Forelimb muscle (tissue), 1 donor: ENCODE results near the gene DNAH3. TPM values are rescaled to one million over a fixed set of nuclear protein-coding genes. Genes with fewer than 3 reads are reported as not detected.
"Not testable (repeated sequence)": the region's sequence is repeated elsewhere in the genome, so short reads cannot be mapped to it uniquely, and the experiment has no call there.

Experiments
- DNase-seq: peaks from one replicate; pipeline ENCODE4 v3.0.0-alpha.2; 2013; ENCODE audit warnings: low read depth
- polyA plus RNA-seq: library from polyadenylated mRNA; unstranded; fragments of 120-200 nt; gene quantifications from one replicate; pipeline ENCODE4 v1.2.1, GENCODE V29; 2013; ENCODE audit not compliant: insufficient read length

DNAH3 gene
- polyA plus RNA-seq, 1 donor = 0.42 TPM

- no peak for DNase-seq
Measured at GRCh38 chr16:20944861-20945574, 205.6 kb downstream of the DNAH3 start.

DNA sequence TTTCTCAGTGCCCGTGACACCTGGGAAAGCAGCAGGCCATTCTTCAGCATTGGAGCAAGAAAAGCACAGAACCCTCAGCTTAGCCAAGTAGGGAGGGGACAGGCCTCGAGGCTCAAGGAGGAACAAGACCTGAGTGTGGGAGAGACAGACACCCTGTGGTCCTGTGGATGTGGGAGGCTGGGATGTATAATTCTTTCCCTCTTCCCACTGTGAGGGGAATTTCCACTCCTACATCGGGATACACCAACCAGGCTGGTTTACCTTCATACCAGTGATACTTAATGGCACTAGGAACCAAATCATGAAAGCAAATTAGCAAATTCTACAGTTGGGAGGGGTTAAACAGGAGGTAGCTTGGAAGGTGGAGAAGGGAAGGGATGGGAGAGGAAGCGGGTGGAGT, 208.4 kb downstream of the DNAH3 start:
- DNase-seq = no peak

- no peak for DNase-seq
Measured at GRCh38 chr16:20941636-20941926, 209.1 kb downstream of the DNAH3 start.

GRCh38 chr16:20940871-20941635, 209.6 kb downstream of the DNAH3 start:
- no peak for DNase-seq

- DNase-seq = no peak
Measured at GRCh38 chr16:20939611-20940010, 211.0 kb downstream of the DNAH3 start.

DNA sequence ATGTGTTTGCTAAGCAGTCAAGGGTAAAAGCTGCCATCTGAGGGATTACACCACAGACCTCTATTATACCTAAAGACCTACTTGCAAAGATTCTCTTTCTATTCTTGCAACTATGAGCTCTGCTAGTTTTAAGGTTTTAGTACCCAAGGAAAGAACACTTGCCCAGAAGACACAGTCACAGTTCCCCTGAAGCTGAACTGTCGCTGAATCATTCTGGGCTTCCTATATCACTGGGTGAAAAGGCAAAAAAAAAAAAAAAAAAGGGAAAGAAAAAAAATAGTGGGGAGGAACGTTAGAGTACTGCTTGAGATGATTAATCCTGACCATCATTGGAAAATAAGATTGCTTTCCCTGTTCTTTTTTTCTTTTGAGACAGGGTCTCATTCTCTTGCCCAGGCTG, 212.2 kb downstream of the DNAH3 start:
- no peak for DNase-seq

GRCh38 chr16:20937736-20938135, 212.9 kb downstream of the DNAH3 start:
- DNase-seq = no peak

DNA sequence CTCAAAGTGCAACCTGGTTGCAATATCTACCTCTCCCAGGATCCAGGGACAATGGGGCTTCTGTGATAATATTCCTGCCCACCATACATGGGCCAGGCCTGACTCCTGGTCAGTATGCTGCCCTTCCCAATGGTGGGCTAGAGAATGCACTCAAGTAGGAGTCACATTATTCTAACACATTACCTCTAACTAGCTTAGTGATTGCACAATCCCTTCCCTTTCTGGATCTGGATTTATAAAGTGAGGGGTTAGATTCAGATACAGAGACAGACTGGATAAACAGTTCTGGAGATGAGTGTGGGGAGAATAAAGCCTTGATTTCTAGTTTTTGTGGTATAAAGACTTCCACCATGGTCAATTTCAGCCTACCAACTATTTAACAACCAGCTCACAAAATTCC, 217.1 kb downstream of the DNAH3 start:
- DNase-seq = no peak

- no peak for DNase-seq
Measured at GRCh38 chr16:20931066-20931600, 219.5 kb downstream of the DNAH3 start.

DNA sequence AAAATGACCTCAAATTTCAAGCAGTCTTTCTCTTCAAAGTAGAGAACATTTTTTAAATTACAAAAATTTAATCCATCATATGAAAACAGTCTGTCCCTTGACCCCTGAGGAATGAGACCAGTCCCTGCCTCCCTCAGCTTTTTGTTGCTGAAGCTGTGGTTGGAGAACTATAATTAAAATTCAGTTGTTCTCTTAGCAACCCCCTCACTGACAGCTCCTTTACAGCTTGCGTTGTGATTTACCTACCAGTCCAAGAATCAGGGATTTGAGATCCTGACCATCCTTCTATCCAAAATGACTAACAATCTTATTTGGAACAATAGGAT, 220.3 kb downstream of the DNAH3 start:
- DNase-seq = no peak

DNA sequence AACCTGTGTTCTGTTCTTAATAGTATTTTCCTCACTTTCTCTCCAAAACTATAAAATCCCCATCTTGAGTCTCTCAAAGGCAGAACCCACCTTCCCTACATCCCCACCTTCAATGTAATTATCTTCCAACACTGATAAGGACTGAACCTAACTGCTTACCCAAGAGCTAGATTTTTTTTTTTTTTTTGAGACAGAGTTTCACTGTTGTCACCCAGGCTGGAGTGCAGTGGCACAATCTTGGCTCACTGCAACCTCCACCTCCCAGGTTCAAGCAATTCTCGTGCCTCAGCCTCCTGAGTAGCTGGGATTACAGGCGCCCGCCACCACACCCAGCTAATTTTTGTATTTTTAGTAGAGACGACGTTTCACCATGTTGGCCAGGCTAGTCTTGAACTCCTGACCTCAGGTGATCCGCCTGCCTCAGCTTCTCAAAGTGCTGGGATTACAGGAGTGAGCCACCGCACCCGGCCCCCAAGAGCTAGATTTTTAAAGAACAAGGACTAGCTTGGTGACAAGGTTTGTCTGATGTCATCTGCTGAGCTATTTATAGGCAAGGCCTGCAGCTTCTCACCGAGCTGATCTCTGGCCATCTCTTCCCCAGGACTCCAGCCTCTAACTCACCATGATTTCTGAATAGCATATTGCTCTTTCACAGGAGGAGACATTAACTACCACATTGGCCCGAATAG, 220.8 kb downstream of the DNAH3 start:
- not testable (repeated sequence) for DNase-seq

DNA sequence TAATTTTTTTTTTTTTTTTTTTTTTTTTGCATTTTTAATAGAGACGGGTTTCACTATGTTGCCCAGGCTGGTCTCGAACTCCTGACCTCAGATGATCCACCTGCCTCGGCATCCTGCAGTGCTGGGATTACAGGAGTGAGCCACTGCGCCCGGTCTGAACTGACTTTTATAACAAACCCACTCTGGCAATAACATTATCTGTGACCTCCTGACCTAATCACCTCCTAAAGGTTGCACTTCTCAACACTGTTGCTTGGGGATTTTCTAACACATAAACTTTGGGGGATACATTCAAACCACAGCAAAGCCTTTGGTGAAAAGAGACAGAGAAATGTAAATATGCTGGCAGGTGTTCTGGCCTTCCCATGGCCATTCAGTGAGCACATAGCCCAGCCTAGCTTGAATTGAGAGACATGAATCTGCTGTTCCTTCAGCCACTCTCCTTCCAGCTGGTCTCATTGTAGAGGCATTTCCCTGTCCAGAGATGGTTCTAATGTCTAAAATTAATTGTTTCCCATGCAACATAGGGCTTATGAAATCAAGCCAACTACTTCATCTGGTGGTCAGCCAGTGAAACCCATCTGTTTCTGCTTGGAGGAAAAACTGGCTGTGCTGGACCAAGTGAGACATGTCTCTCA, 221.8 kb downstream of the DNAH3 start:
- no peak for DNase-seq

GRCh38 chr16:20925751-20926150, 224.9 kb downstream of the DNAH3 start:
- no peak for DNase-seq

DNA sequence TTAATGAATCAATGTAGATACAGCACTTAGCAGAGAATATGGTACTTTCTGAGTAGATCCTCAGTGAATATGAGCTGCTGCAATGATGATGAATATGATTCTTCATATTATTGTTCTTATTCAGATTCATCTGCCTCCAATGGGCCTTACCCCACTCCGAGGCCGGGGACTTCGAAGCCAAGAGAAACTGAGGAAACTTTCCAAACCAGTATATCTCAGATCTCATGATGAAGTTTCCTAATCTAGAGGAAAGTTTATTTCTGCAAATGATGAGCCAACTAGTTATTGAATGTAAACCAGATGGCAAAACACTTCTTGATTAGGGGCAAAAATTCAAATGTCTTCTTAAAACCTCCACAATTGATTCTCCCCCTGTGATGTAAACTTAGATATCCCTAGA, 226.8 kb downstream of the DNAH3 start:
- no peak for DNase-seq

DNA sequence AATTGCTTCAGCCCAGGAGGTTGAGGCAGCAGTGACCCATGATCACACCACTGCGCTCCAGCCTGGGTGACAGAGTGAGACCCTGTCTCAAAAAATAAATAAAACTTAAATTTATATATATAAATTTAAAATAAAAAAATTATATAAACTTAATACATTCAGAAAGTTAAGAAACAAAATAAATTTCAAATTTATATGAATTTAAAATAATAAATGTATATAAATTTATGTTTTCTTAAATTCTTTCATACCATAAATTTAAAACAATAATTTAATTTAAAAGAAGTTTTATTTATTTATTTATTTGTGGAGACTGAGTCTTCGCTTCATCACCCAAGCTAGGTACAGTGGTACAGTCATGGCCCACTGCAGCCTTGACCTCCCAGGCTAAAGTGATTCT, 229.8 kb downstream of the DNAH3 start:
- DNase-seq = no peak

- DNase-seq = no peak
Measured at GRCh38 chr16:20920091-20920490, 230.6 kb downstream of the DNAH3 start.

DNA sequence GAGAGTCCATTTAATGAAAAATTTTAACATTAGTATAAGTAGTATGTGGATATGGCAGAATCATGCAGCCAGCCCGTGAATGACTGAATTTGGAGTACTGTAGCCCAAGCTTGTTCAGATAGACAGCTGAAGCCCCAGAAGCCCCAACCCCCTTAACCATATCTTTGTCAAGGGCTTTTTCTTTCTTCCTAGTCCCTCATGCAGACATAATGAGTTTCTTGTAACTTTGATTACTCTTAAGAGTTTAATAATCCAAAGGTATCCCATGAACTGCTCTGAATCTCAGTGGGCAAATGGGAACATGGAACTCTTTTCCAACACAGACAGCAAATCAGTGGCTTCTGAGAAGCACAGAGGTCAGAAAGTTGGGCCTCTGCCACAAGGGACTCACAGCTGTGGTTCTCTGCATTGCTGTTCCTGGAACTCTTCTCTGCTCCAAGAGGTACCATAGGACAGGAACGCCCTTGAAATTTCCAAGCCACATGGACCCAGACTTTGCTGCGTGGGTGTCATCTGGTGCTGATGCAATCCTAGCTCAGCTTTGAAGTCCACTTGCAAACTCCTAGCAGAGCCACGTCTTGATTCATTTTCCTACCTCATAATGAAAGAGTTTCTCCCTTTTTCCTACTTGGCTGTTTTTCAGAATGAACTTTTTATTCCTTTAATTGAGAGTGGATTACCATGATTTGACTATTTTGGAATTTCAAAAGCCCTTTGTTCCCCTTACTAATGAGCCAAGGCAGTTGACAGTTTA, 232.0 kb downstream of the DNAH3 start:
- DNase-seq = no peak

GRCh38 chr16:20916942-20917341, 233.7 kb downstream of the DNAH3 start:
- DNase-seq = no peak

- no peak for DNase-seq
Measured at GRCh38 chr16:20916289-20916688, 234.4 kb downstream of the DNAH3 start.

DNA sequence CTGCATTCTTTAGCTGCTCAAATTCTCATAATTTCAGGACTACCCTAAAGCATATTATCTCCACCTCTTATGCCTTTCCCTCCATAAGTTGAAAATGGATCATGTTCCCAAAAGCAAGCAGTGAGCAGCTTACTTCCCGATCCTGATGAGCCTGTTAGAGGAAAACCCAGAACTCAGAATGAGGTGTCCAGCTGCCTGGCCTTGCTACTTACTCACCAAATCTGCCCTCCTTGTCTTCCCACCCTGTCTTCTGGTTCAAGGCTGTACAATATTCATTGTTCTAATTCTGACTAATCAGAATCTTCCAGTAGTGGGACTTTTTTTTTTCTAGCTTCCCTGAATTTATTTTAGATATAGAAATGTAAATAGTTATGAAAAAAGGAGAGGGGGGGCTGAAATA, 239.3 kb downstream of the DNAH3 start:
- no peak for DNase-seq

GRCh38 chr16:20910781-20911321, 239.8 kb downstream of the DNAH3 start:
- peak; percentile 36 for DNase-seq
